Right atrium auricular region (tissue), 2 donors: ENCODE results near the gene GAA. TPM values are rescaled to one million over a fixed set of nuclear protein-coding genes. Genes with fewer than 3 reads are reported as not detected.

Experiments used
- DNase-seq: peaks from one replicate; pipeline ENCODE4 v3.0.0-alpha.2; 2019; ENCODE audit warnings: low spot score
- H3K27ac ChIP-seq, 2 donors: fragments of 200-600 bp; sonication (generic); 1 replicate in 1 of 2; 2 replicates in 1 of 2; pipeline ENCODE4 v1.5.1; 2016 to 2019
- H3K27me3 ChIP-seq, 2 donors: fragments of 200-600 bp; sonication (generic); one replicate each; pipeline versions ENCODE4 v1.5.1 to v1.6.0; 2017 to 2019
- H3K36me3 ChIP-seq: fragments of 200-600 bp; sonication (generic); one replicate; pipeline ENCODE4 v1.5.1; 2016
- H3K4me1 ChIP-seq, 2 donors: fragments of 200-600 bp; sonication (generic); one replicate each; pipeline versions ENCODE4 v1.5.1 to v1.6.0; 2017 to 2019
- H3K4me3 ChIP-seq, 2 donors: fragments of 200-600 bp; sonication (generic); 1 replicate in 1 of 2; 2 replicates in 1 of 2; pipeline ENCODE4 v1.5.1; 2017 to 2019; ENCODE audit warnings: mild to moderate bottlenecking in 1 of 2, moderate library complexity in 1 of 2
- H3K9me3 ChIP-seq, 2 donors: fragments of 200-600 bp; sonication (generic); one replicate each; pipeline ENCODE4 v1.5.1; 2019
- CTCF ChIP-seq, 2 donors: fragments of 200-600 bp; sonication (generic); IDR thresholded peaks; one replicate each; pipeline ENCODE4 v1.5.1; 2019; ENCODE audit warnings: antibody characterized with exemption in 2 of 2
- total RNA-seq, 2 donors: library from RNA; depleted of rRNA; stranded (reverse); fragments of >200 nt; gene quantifications; one replicate each; pipeline ENCODE4 v1.1.0, GENCODE V29; 2016

GAA gene
- total RNA-seq, 2 donors from 2014 or later, result 54.8 to 99.1 TPM

- H3K4me3 ChIP-seq, result no peak overlapping the region
- no peaks in the 10 kb centered on the region for H3K9me3 ChIP-seq
- DNase-seq, result no peak
- no peaks in the 10 kb centered on the region for H3K27me3 ChIP-seq
- no peaks in the 10 kb centered on the region for H3K4me1 ChIP-seq
- no peak overlapping the region for H3K27ac ChIP-seq
- no peak for TF ChIP-seq CTCF (IDR thresholded peaks at IDR 0.05)
- peaks cover 5% of the 10 kb centered on the region for H3K36me3 ChIP-seq
Measured at GRCh38 chr17:80118601-80119270, 17.4 kb downstream of the GAA start.

- H3K9me3 ChIP-seq, result no peaks in the 10 kb centered on the region
- no peak for TF ChIP-seq CTCF (IDR thresholded peaks at IDR 0.05)
- H3K27ac ChIP-seq, result no peak overlapping the region
- DNase-seq, result no peak
- H3K27me3 ChIP-seq, result no peaks in the 10 kb centered on the region
- no peak overlapping the region for H3K4me3 ChIP-seq
- H3K36me3 ChIP-seq, result peaks cover 5% of the 10 kb centered on the region
- H3K4me1 ChIP-seq, result no peaks in the 10 kb centered on the region
Measured at GRCh38 chr17:80119271-80119791, 17.9 kb downstream of the GAA start.

- no peaks in the 10 kb centered on the region for H3K4me1 ChIP-seq
- DNase-seq, result no peak
- no peak for TF ChIP-seq CTCF (IDR thresholded peaks at IDR 0.05)
Measured at GRCh38 chr17:80119839-80120238, 18.5 kb downstream of the GAA start.

GRCh38 chr17:80122026-80122575 is 20.7 kb downstream of the GAA start:
- no peaks in the 10 kb centered on the region for H3K4me1 ChIP-seq
- no peak for TF ChIP-seq CTCF (IDR thresholded peaks at IDR 0.05)
- H3K36me3 ChIP-seq, result peaks cover 5% of the 10 kb centered on the region
- H3K4me3 ChIP-seq, result no peak overlapping the region
- no peak overlapping the region for H3K27ac ChIP-seq
- no peaks in the 10 kb centered on the region for H3K27me3 ChIP-seq
- no peak for DNase-seq
- H3K9me3 ChIP-seq, result no peaks in the 10 kb centered on the region

More at GRCh38 chr17:80119839-80120238, 18.5 kb downstream of the GAA start:
- Histone ChIP-seq H3K4me3 (no peak overlapping the region), H3K9me3 (no peaks in the 10 kb centered on the region), H3K27ac (no peak overlapping the region), H3K36me3 (peaks cover 5% of the 10 kb centered on the region), H3K27me3 (no peaks in the 10 kb centered on the region)

- H3K27ac ChIP-seq, result no peak overlapping the region
- no peak for TF ChIP-seq CTCF (IDR thresholded peaks at IDR 0.05)
- H3K4me3 ChIP-seq, result no peak overlapping the region
- peaks cover 5% of the 10 kb centered on the region for H3K36me3 ChIP-seq
- DNase-seq, result no peak
- H3K9me3 ChIP-seq, result no peaks in the 10 kb centered on the region
- H3K27me3 ChIP-seq, result no peaks in the 10 kb centered on the region
- no peaks in the 10 kb centered on the region for H3K4me1 ChIP-seq
Measured at GRCh38 chr17:80122926-80123505, 21.6 kb downstream of the GAA start.
